Endodermal cell (in vitro differentiated cells): ENCODE results near the gene LRTM2. TPM values are rescaled to one million over a fixed set of nuclear protein-coding genes. Genes with fewer than 3 reads are reported as not detected.

Experiments
- DNase-seq: peaks from one replicate; pipeline ENCODE4 v3.0.0-alpha.2; 2017
- H3K27ac ChIP-seq: 2 replicates; pipeline ENCODE4 v1.5.1; 2013; ENCODE audit warnings: mild to moderate bottlenecking, low read depth, low read length, moderate library complexity
- H3K27me3 ChIP-seq: 2 replicates; pipeline ENCODE4 v1.6.1; 2013; ENCODE audit warnings: mild to moderate bottlenecking, low read length, moderate library complexity; ENCODE audit not compliant: insufficient read depth, control insufficient read depth, poor library complexity, severe bottlenecking
- H3K36me3 ChIP-seq: 2 replicates; pipeline ENCODE4 v1.7.0; 2013; ENCODE audit warnings: mild to moderate bottlenecking, low read length, moderate library complexity; ENCODE audit not compliant: control insufficient read depth, insufficient read depth
- H3K4me1 ChIP-seq: one replicate; pipeline ENCODE4 v1.7.0; 2013; ENCODE audit warnings: low read length; ENCODE audit not compliant: control insufficient read depth, insufficient read depth
- H3K4me3 ChIP-seq: 2 replicates; pipeline ENCODE4 v1.5.1; 2013; ENCODE audit warnings: mild to moderate bottlenecking, low read length, moderate library complexity
- H3K9ac ChIP-seq: 2 replicates; pipeline ENCODE4 v1.6.1; 2013; ENCODE audit warnings: mild to moderate bottlenecking, low read length, moderate library complexity; ENCODE audit not compliant: poor library complexity, severe bottlenecking; ENCODE audit errors: extremely low read depth
- H3K9me3 ChIP-seq: 2 replicates; pipeline ENCODE4 v1.6.1; 2013; ENCODE audit warnings: mild to moderate bottlenecking, low read length, moderate library complexity; ENCODE audit not compliant: control insufficient read depth
- H3K27ac Mint-ChIP-seq: 2 replicates; pipeline ENCODE4 v1.8.0; 2020; ENCODE audit warnings: mixed read lengths
- H3K27me3 Mint-ChIP-seq: 2 replicates; pipeline ENCODE4 v1.8.0; 2021; ENCODE audit warnings: mild to moderate bottlenecking, mixed read lengths; ENCODE audit not compliant: insufficient read depth
- H3K36me3 Mint-ChIP-seq: 2 replicates; pipeline ENCODE4 v1.8.0; 2020; ENCODE audit warnings: low read depth, mixed read lengths
- H3K4me1 Mint-ChIP-seq: 2 replicates; pipeline ENCODE4 v1.8.0; 2020; ENCODE audit warnings: mixed read lengths
- H3K4me3 Mint-ChIP-seq: 2 replicates; pipeline ENCODE4 v1.8.0; 2020; ENCODE audit warnings: mild to moderate bottlenecking, moderate library complexity, mixed read lengths
- H3K9me3 Mint-ChIP-seq: 2 replicates; pipeline ENCODE4 v1.8.0; 2020; ENCODE audit warnings: mild to moderate bottlenecking, mixed read lengths
- CTCF ChIP-seq: fragments of 200-600 bp; sonication (generic); conservative IDR thresholded peaks from 2 replicates; pipeline ENCODE4 v1.5.0; 2021; ENCODE audit warnings: antibody characterized with exemption, mild to moderate bottlenecking
- WGBS, 2 experiments: methylation state at CpG; one replicate each; pipeline versions ENCODE4 v1.1.5 to v1.1.7; 2013; ENCODE audit warnings: missing lambda C conversion rate in 2 of 2, mixed read lengths in 1 of 2; ENCODE audit not compliant: insufficient coverage in 1 of 2, insufficient read length in 1 of 2; 5-methylcytosine and 5-hydroxymethylcytosine counted together
- total RNA-seq, 2 donors: library from RNA; stranded (reverse); fragmentation: NEBNext Ultra II Directional in 1 of 2; extraction: Animal tissue kit (Norgen Biotek cat#: 25700) in 1 of 2; gene quantifications; 2 replicates in 1 of 2; 3 replicates in 1 of 2; pipeline ENCODE4 v1.2.1, GENCODE V29; 2021

The LRTM2 gene
- total RNA-seq, 2 donors from 2014 or later: 0.40 TPM

DNA sequence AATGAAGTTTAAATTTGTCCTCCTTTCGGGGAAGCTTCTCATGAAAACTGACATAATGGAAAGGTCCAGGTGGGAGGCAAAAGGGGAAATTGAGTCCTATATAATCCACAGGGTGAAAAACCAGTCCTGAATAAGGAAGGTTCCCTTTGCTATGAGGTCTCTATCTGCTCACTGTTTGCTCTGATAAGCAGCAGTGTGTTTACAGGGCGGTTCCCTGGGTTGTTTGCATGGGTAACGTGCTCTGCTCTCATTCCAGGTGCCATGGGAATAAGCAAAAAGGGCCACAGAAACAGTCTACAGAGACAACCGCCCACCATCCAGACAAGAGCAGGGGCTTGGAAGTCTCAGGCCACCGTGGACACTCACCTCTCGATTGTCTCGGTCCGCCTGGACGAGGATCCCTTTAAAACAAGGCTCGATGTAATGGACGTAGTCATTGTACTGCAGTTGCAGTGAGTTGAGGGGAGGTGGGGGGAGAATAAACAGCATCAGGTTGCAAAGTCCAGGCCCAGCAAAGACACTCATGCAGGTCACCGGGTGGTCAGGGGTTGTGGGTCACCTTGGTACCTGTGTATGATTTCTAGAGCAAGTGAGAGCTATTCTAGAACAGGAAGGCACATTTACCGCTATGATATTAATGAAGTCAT, 65.4 kb downstream of the LRTM2 start:
- H3K9me3 Mint-ChIP-seq: peaks cover 7% of the 10 kb centered on the region
- H3K36me3 Mint-ChIP-seq: no peaks in the 10 kb centered on the region
- H3K4me3 ChIP-seq: no peak overlapping the region
- no peak overlapping the region for H3K27ac Mint-ChIP-seq
- H3K27ac ChIP-seq: no peak overlapping the region
- DNase-seq: peak; percentile 31
- H3K4me3 Mint-ChIP-seq: no peak overlapping the region
- no peak for TF ChIP-seq CTCF
- no peaks in the 10 kb centered on the region for H3K36me3 ChIP-seq
- H3K27me3 ChIP-seq: no peaks in the 10 kb centered on the region
- H3K9me3 ChIP-seq: no peaks in the 10 kb centered on the region
- H3K4me1 Mint-ChIP-seq: peaks cover 18% of the 10 kb centered on the region
- peaks cover 6% of the 10 kb centered on the region for H3K27me3 Mint-ChIP-seq
- no peak overlapping the region for H3K9ac ChIP-seq
- 89 to 90% methylated on average over 11 to 13 of the region's 13 CpGs for WGBS, 2 experiments
- no peaks in the 10 kb centered on the region for H3K4me1 ChIP-seq

Other genes starting within 250 kb of the LRTM2 start
- gene FBXL14, start 226.0 kb upstream of the LRTM2 start, total RNA-seq: 10 to 100 TPM in 1 of 2 donors, 1 to 10 TPM in 1; 10.0 to 20.4 TPM
- gene WNT5B, start 191.3 kb upstream of the LRTM2 start, total RNA-seq: 1 to 10 TPM in 1 of 2 donors, under 1 TPM in 1; 0.71 to 6.1 TPM
- gene ADIPOR2, start 129.5 kb upstream of the LRTM2 start, total RNA-seq: 100 to 1,000 TPM in 1 of 2 donors, 10 to 100 TPM in 1; 53.7 to 124 TPM
- gene CACNA2D4, start 98.1 kb downstream of the LRTM2 start, total RNA-seq: 1 to 10 TPM; 4.3 to 5.7 TPM
- 10 to 100 TPM; 18.3 to 35.4 TPM for gene DCP1B, start 183.9 kb downstream of the LRTM2 start, total RNA-seq
- gene CACNA1C, start 232.4 kb downstream of the LRTM2 start, total RNA-seq: 1 to 10 TPM in 1 of 2 donors, under 1 TPM in 1; 0.86 to 6.3 TPM